Parietal lobe (tissue), 2 donors: ENCODE data around the gene TPRN. TPM values are rescaled to one million over a fixed set of nuclear protein-coding genes. Genes with fewer than 3 reads are reported as not detected.

ENCODE experiments used
- small RNA-seq: library from RNA; depleted of rRNA; stranded (forward); fragments of <200 nt; gene quantifications from one replicate; pipeline ENCODE3, GENCODE V24; 2014; ENCODE audit warnings: low replicate concordance
- total RNA-seq: library from RNA; depleted of rRNA; stranded (reverse); fragments of >200 nt; gene quantifications from one replicate; pipeline ENCODE4 v1.2.3, GENCODE V29; 2014

The TPRN gene
- total RNA-seq: 7.5 TPM

GRCh38 chr9:137200311-137201204 lies at the start of gene TPRN:
TSS of gene TPRN (minus strand) at chr9:137200741. CDS start at chr9:137200711, 30 bp downstream.

DNA sequence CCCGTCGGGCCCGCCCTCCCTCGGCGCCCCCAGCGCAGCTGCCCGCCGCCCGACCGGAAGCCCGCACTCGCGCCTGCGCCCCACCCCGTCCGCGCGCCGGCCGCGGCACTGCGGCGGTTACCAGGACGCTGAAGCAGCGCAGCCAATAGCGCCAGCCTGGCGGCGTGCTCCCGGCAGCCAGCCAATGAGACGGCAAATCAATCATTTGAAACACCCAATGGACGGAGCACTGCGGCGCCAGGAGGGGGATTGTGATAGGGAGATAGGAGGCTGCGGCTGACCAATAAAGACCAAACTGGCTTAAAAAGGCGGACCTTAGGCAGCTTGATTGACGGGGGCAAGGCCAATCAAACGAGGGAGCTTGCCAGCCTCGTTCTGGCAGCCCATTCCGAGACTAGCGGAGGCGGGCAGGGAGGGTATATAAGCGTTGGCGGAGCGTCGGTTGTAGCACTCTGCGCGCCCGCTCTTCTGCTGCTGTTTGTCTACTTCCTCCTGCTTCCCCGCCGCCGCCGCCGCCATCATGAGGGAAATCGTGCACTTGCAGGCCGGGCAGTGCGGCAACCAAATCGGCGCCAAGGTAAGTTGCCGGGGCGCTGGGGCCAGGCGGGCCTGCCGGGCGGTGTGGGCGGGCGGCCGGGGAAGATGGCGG lies 40.4 kb upstream of the TPRN start, which contains the start of gene TUBB4B:
Gene TUBB4B (plus strand): TSS at position 447 of the 649 bp plus-strand sequence. CDS start 74 bp downstream, at position 521.

DNA sequence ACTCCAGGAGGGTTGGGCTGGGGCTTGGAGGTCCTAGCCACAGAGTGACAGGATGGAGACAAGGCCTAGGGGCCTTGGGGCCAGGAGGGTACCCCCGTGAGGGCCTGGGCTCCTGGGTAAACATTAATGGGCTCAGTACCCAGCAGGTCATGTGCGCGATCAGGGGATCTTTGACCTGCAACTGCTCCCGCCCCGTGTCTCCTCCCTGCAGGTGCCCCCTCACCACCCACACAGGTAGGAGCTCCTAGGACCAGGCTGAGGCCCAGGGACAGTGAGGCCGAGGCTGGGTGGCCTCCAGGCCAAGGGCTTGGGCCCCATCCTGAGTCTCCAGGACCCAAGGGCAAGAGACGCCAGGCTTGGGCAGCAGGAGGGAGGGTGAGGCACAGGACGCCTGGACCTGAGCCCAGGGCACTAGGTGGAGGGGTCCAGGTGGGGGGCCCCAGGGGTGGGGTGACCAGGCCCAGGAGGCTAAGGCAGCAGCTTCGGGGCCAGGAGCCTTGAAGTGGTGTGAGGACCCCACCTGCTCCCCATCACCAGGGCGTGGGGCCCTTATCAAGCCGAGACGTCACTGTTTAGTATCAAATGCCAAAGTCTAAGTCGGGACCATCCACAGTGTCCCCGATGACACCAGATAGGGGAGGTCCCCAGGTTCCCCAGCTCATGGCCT lies 30.3 kb upstream of the TPRN start, which contains the start of gene SLC34A3:
Gene SLC34A3 (plus strand): TSS at position 197 of the 667 bp plus-strand sequence. CDS start 802 bp downstream, outside the sequence.

DNA sequence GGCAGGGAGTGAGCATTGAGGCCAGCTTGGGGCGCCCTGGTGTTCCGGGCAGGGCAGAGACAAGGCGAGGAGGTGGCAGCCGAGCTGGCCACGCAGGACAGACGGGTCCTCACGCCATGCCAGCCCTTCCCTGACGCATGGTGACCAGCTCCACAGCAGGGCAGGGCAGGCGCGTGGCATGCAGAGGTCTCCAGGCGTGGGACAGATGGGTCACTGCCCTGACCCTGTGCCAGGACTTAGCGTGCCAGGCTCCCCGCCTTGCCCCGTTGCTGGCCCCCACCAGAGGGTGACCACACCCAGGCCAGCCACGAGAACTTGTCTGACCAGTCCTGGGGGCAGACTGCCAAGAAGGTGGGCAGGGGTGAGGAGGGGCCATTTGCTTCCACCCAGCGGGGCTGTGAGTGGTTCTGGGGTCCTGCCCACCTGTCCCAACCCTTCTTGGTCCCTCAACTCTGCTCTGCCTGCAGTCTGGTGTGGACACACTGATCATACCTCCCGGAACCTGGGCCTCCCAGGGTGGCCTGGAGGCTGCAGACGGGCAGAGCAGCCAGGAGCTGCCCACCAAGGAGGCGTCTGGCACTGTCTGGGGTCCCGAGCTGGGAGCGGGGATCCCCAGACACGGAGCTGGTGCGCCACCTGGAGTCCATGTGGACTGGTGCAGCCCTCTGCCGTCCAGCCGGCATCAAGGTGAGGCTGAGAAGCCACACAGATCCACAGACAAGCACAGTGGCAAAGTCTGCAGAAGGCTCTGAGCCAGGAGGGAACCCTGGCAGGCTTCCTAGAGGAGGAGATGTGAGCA lies 26.7 kb upstream of the TPRN start, which contains the start of gene RNF224:
Gene RNF224 (plus strand): TSS at position 449 of the 799 bp plus-strand sequence. CDS start 834 bp downstream, outside the sequence.

GRCh38 chr9:137224830-137225694 lies 24.5 kb upstream of the TPRN start, which contains the start of gene CYSRT1:
TSS of gene CYSRT1 (plus strand) at chr9:137225174. CDS start at chr9:137225622, 448 bp downstream.

DNA sequence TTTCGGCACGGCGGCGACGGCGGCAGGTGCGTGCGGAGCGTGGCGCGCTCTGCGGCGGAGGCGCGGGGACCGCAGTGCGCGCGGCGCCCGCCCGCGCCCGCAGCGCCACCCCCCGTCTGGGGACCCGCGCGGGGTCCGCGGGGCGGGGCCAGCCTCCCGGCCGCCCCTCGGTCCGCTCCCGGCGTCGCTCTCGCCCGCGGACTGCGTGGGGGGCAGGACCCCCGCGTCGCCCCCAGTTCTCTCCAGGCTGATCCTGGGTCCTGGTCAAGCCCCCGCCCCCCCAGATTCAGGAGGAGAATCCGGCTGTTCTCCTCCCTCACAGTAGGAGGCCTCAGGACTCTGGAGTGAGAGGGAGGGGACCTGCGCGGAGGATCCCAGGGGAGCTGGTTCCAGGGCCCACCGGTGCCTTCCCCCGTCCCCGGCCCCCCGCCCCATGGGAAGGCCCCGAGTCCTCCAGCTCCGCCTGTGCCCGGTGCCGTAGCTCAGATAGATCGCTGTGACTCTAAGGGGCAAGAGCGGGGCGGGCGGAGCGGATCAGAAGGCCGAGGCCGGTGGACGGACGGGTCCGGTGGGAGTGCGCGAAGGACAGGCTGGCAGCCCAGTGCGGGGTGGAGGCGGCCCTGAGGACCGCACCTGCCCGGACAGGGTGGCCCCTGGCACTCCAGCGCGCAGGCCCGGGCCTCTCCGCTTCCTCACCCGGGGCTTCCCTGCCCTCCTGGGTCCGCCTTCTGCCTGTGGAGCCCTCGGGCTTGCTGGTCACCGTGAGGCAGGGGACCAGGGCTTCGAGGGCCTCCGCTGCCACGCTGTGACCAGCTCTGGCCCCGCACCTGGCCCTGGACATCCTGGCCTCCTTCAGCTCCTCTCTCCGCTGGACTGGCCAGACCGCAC lies 21.9 kb upstream of the TPRN start, which contains the start of gene RNF208:
Gene RNF208 (minus strand): TSS at position 51 of the 888 bp plus-strand sequence. CDS start 1,028 bp downstream, outside the sequence.

GRCh38 chr9:137205126-137206069 lies 4.9 kb upstream of the TPRN start, which contains the start of the genes NDOR1 and TMEM203:
TSS of gene NDOR1 (plus strand) at chr9:137205700. CDS start at chr9:137205778, 78 bp downstream.
TSS of gene TMEM203 (minus strand) at chr9:137205648. CDS start at chr9:137205414, 234 bp downstream.

DNA sequence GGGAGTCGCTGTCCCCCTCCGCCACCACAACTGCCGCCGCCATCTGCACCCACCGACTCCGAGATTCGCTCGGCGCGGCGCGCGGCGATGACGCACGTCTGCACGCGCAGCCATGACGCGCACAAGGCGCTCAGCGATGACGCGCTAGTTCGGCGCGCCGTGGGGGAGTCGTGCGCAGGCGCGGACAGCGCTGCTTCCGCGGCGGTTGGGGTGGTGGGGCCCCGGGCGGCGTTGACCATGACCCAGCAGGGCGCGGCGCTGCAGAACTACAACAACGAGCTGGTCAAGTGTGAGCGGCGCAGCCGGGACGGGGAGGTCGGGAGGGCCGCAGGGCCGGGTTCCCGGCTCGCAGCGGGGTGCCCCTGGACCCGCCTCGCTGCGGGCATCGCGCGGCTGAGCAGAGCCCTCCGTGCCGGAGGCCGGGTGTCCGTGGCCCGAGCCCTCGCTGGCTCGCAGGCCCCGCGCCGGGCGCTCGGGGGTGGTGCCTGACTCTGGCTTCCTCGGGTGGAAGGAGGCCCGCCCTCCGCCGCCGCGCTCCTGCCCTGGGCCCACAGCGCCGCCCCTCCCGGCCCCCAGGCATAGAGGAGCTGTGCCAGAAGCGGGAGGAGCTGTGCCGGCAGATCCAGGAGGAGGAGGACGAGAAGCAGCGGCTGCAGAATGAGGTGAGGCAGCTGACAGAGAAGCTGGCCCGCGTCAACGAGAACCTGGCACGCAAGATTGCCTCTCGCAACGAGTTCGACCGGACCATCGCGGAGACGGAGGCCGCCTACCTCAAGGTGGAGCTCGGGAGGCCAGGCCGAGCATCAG lies 11.8 kb downstream of the TPRN start, which contains the start of the genes ANAPC2 and SSNA1:
Gene ANAPC2 (minus strand): TSS at position 71 of the 807 bp plus-strand sequence. CDS start 28 bp downstream, at position 43.
Gene SSNA1 (plus strand): TSS at position 187 of the 807 bp plus-strand sequence. CDS start 51 bp downstream, at position 238.

GRCh38 chr9:137169896-137170358 lies 30.6 kb downstream of the TPRN start, which contains the start of gene LRRC26:
TSS of gene LRRC26 (minus strand) at chr9:137170051. CDS start at chr9:137169943, 108 bp downstream.

Small RNA genes lying within 50 kb of the gene (small RNA-seq; reads per million reads assigned to genes)
- not detected for gene MIR3621

Other genes with a start within 250 kb of the TPRN start
- gene LCN12, start 248.5 kb downstream of the TPRN start, total RNA-seq: 0.94 TPM
- gene PTGDS, start 223.2 kb downstream of the TPRN start, total RNA-seq: 11.9 TPM
- 0.94 TPM for gene LCNL1, start 217.7 kb downstream of the TPRN start, total RNA-seq
- gene PAXX, start 208.3 kb downstream of the TPRN start, total RNA-seq: 14.7 TPM
- gene CLIC3, start 204.2 kb downstream of the TPRN start, total RNA-seq: not detected
- 45.4 TPM for gene ABCA2, start 172.5 kb downstream of the TPRN start, total RNA-seq
- gene FUT7, start 168.7 kb downstream of the TPRN start, total RNA-seq: not detected
- 34.4 TPM for gene NPDC1, start 154.6 kb downstream of the TPRN start, total RNA-seq
- 0.63 TPM for gene ENTPD2, start 146.7 kb downstream of the TPRN start, total RNA-seq
- 2.5 TPM for gene SAPCD2, start 130.2 kb downstream of the TPRN start, total RNA-seq
- gene UAP1L1, start 123.2 kb downstream of the TPRN start, total RNA-seq: 0.63 TPM
- gene MAN1B1, start 113.8 kb downstream of the TPRN start, total RNA-seq: 72.6 TPM
- 36.6 TPM for gene DPP7, start 86.0 kb downstream of the TPRN start, total RNA-seq
- 63.5 TPM for gene GRIN1, start 61.6 kb downstream of the TPRN start, total RNA-seq
- 0.31 TPM for gene LRRC26, start 30.7 kb downstream of the TPRN start, total RNA-seq
- not detected for gene TMEM210, start 28.7 kb downstream of the TPRN start, total RNA-seq
- gene ANAPC2, start 12.2 kb downstream of the TPRN start, total RNA-seq: 39.1 TPM
- 21.3 TPM for gene SSNA1, start 12.1 kb downstream of the TPRN start, total RNA-seq
- gene TMEM203, start 4.9 kb upstream of the TPRN start, total RNA-seq: 31.6 TPM
- gene NDOR1, start 5.0 kb upstream of the TPRN start, total RNA-seq: 6.9 TPM
- 1.9 TPM for gene RNF208, start 21.5 kb upstream of the TPRN start, total RNA-seq
- not detected for gene CYSRT1, start 24.4 kb upstream of the TPRN start, total RNA-seq
- not detected for gene RNF224, start 26.8 kb upstream of the TPRN start, total RNA-seq
- gene SLC34A3, start 30.2 kb upstream of the TPRN start, total RNA-seq: not detected
- gene TUBB4B, start 40.5 kb upstream of the TPRN start, total RNA-seq: 88.9 TPM
- not detected for gene STPG3, start 50.5 kb upstream of the TPRN start, total RNA-seq
- 34.4 TPM for gene NELFB, start 54.6 kb upstream of the TPRN start, total RNA-seq
- 0.31 TPM for gene TOR4A, start 77.0 kb upstream of the TPRN start, total RNA-seq
- gene NRARP, start 101.5 kb upstream of the TPRN start, total RNA-seq: 5.0 TPM
- 36.9 TPM for gene EXD3, start 222.4 kb upstream of the TPRN start, total RNA-seq
- gene NOXA1, start 222.7 kb upstream of the TPRN start, total RNA-seq: 2.5 TPM
- not detected for gene ENTPD8, start 240.6 kb upstream of the TPRN start, total RNA-seq